ENCODE measurements around the gene ASB8. TPM values are rescaled to one million over a fixed set of nuclear protein-coding genes. Genes with fewer than 3 reads are reported as not detected.

The ASB8 gene
- total RNA-seq (2014; rRNA removed; shearing (Covaris generic)): 22.6 and 37.1 TPM in 2 replicates

- DNase-seq (ENCODE audit: low spot score): peak; percentile 97
Observed at GRCh38 chr12:48157018-48157888, at the start of gene ASB8. Gene ASB8, minus strand, starts transcription at chr12:48157515. Its CDS starts 4,019 bp downstream, at chr12:48153496.

- no peak for DNase-seq (ENCODE audit: low spot score)
Observed at GRCh38 chr12:48203192-48203591, 45.9 kb upstream of the ASB8 start, which contains the start of gene OR10AD1. Gene OR10AD1, minus strand, starts transcription at chr12:48203292. Its CDS starts 0 bp downstream, at chr12:48203292.

- DNase-seq (ENCODE audit: low spot score): no peak
Observed at GRCh38 chr12:48202766-48203165, 45.5 kb upstream of the ASB8 start.

GRCh38 chr12:48201516-48201915, 44.2 kb upstream of the ASB8 start:
- DNase-seq (ENCODE audit: low spot score): no peak

GRCh38 chr12:48201091-48201490, 43.8 kb upstream of the ASB8 start:
- no peak for DNase-seq (ENCODE audit: low spot score)

- no peak for DNase-seq (ENCODE audit: low spot score)
Observed at GRCh38 chr12:48199774-48200221, 42.5 kb upstream of the ASB8 start.

GRCh38 chr12:48198985-48199384, 41.7 kb upstream of the ASB8 start:
- DNase-seq (ENCODE audit: low spot score): no peak

GRCh38 chr12:48198672-48198971, 41.3 kb upstream of the ASB8 start:
- no peak for DNase-seq (ENCODE audit: low spot score)

- DNase-seq (ENCODE audit: low spot score): peak; percentile 84
Observed at GRCh38 chr12:48197971-48198671, 40.8 kb upstream of the ASB8 start.

GRCh38 chr12:48197549-48197970, 40.2 kb upstream of the ASB8 start:
- DNase-seq (ENCODE audit: low spot score): peak; percentile 34

GRCh38 chr12:48194799-48195201, 37.5 kb upstream of the ASB8 start:
- no peak for DNase-seq (ENCODE audit: low spot score)

GRCh38 chr12:48193623-48194022, 36.3 kb upstream of the ASB8 start:
- no peak for DNase-seq (ENCODE audit: low spot score)

- DNase-seq (ENCODE audit: low spot score): no peak
Observed at GRCh38 chr12:48192861-48193260, 35.5 kb upstream of the ASB8 start.

- no peak for DNase-seq (ENCODE audit: low spot score)
Observed at GRCh38 chr12:48191096-48191495, 33.8 kb upstream of the ASB8 start.

- DNase-seq (ENCODE audit: low spot score): peak; percentile 60
Observed at GRCh38 chr12:48189331-48190125, 32.2 kb upstream of the ASB8 start.

- DNase-seq (ENCODE audit: low spot score): no peak
Observed at GRCh38 chr12:48187916-48188695, 30.8 kb upstream of the ASB8 start.

- no peak for DNase-seq (ENCODE audit: low spot score)
Observed at GRCh38 chr12:48185181-48185919, 28.0 kb upstream of the ASB8 start.

GRCh38 chr12:48184549-48184922, 27.2 kb upstream of the ASB8 start:
- no peak for DNase-seq (ENCODE audit: low spot score)

- DNase-seq (ENCODE audit: low spot score): no peak
Observed at GRCh38 chr12:48183876-48184548, 26.7 kb upstream of the ASB8 start.
